HEK293 (cell line): ENCODE results near the gene ABHD8.

Source experiments
- BCL11A ChIP-seq: fragments of 450-650 bp; formaldehyde crosslinking; IDR thresholded peaks from 2 replicates; pipeline ENCODE4 v1.5.1; 2016; ENCODE audit warnings: low read depth, missing biosample characterization, missing genetic modification characterization
- BCL6B ChIP-seq: fragments of 450-650 bp; formaldehyde crosslinking; IDR thresholded peaks from 2 replicates; pipeline ENCODE4 v1.5.1; 2017; ENCODE audit warnings: missing biosample characterization, missing genetic modification characterization
- IKZF3 ChIP-seq: fragments of 450-650 bp; IDR thresholded peaks from 2 replicates; pipeline ENCODE4 v1.5.0; 2018; ENCODE audit warnings: missing biosample characterization, mild to moderate bottlenecking, missing genetic modification characterization, moderate library complexity
- OVOL3 ChIP-seq: fragments of 450-650 bp; formaldehyde crosslinking; IDR thresholded peaks from 2 replicates; pipeline ENCODE4 v1.5.1; 2016; ENCODE audit warnings: missing biosample characterization, missing genetic modification characterization
- PRDM4 ChIP-seq: fragments of 450-650 bp; formaldehyde crosslinking; IDR thresholded peaks from 2 replicates; pipeline ENCODE4 v1.5.1; 2017; ENCODE audit warnings: missing biosample characterization, missing genetic modification characterization
- SP7 ChIP-seq: fragments of 450-650 bp; formaldehyde crosslinking; IDR thresholded peaks from 2 replicates; pipeline ENCODE4 v1.5.1; 2016; ENCODE audit warnings: missing biosample characterization, missing genetic modification characterization
- ZBTB44 ChIP-seq: fragments of 450-650 bp; IDR thresholded peaks from 2 replicates; pipeline ENCODE4 v1.5.1; 2018; ENCODE audit warnings: missing biosample characterization, mild to moderate bottlenecking, missing genetic modification characterization
- ZFP37 ChIP-seq: fragments of 450-650 bp; formaldehyde crosslinking; IDR thresholded peaks from 2 replicates; pipeline ENCODE4 v1.5.1; 2016; ENCODE audit warnings: missing biosample characterization, missing genetic modification characterization
- ZNF132 ChIP-seq: fragments of 450-650 bp; formaldehyde crosslinking; IDR thresholded peaks from 2 replicates; pipeline ENCODE4 v1.5.1; 2017; ENCODE audit warnings: missing biosample characterization, missing genetic modification characterization, borderline replicate concordance
- ZNF140 ChIP-seq: fragments of 450-650 bp; formaldehyde crosslinking; IDR thresholded peaks from 2 replicates; pipeline ENCODE4 v1.5.1; 2016; ENCODE audit warnings: missing biosample characterization, missing genetic modification characterization
- ZNF23 ChIP-seq: fragments of 450-650 bp; formaldehyde crosslinking; IDR thresholded peaks from 2 replicates; pipeline ENCODE4 v1.5.1; 2016; ENCODE audit warnings: missing biosample characterization, missing genetic modification characterization, borderline replicate concordance
- ZNF26 ChIP-seq: fragments of 450-650 bp; formaldehyde crosslinking; IDR thresholded peaks from 2 replicates; pipeline ENCODE4 v1.5.1; 2016; ENCODE audit warnings: missing biosample characterization, missing genetic modification characterization
- ZNF280C ChIP-seq: fragments of 450-650 bp; formaldehyde crosslinking; IDR thresholded peaks from 2 replicates; pipeline ENCODE4 v1.5.1; 2016; ENCODE audit warnings: missing biosample characterization, missing genetic modification characterization
- ZNF302 ChIP-seq: fragments of 450-650 bp; formaldehyde crosslinking; IDR thresholded peaks from 2 replicates; pipeline ENCODE4 v1.5.1; 2016; ENCODE audit warnings: missing biosample characterization, missing genetic modification characterization, low read depth
- ZNF391 ChIP-seq: fragments of 450-650 bp; formaldehyde crosslinking; IDR thresholded peaks from 2 replicates; pipeline ENCODE4 v1.5.1; 2016; ENCODE audit warnings: low read depth, missing biosample characterization, missing genetic modification characterization, borderline replicate concordance
- ZNF48 ChIP-seq: fragments of 450-650 bp; formaldehyde crosslinking; IDR thresholded peaks from 2 replicates; pipeline ENCODE4 v1.5.1; 2016; ENCODE audit warnings: missing biosample characterization, missing genetic modification characterization
- ZNF544 ChIP-seq: fragments of 450-650 bp; formaldehyde crosslinking; IDR thresholded peaks from 2 replicates; pipeline ENCODE4 v1.5.0; 2017; ENCODE audit warnings: missing biosample characterization, missing genetic modification characterization
- ZNF623 ChIP-seq: fragments of 450-650 bp; formaldehyde crosslinking; IDR thresholded peaks from 2 replicates; pipeline ENCODE4 v1.5.1; 2016; ENCODE audit warnings: missing biosample characterization, missing genetic modification characterization
- ZNF624 ChIP-seq: fragments of 450-650 bp; formaldehyde crosslinking; IDR thresholded peaks from 2 replicates; pipeline ENCODE4 v1.5.1; 2017; ENCODE audit warnings: missing biosample characterization, missing genetic modification characterization
- ZNF768 ChIP-seq: fragments of 450-650 bp; formaldehyde crosslinking; IDR thresholded peaks from 2 replicates; pipeline ENCODE4 v1.5.1; 2018; ENCODE audit warnings: missing biosample characterization, mild to moderate bottlenecking, missing genetic modification characterization
- ZNF776 ChIP-seq: fragments of 450-650 bp; formaldehyde crosslinking; IDR thresholded peaks from 2 replicates; pipeline ENCODE4 v1.5.0; 2017; ENCODE audit warnings: missing biosample characterization, missing genetic modification characterization, borderline replicate concordance

Gene ABHD8

GRCh38 chr19:17305216-17305516 is 1.9 kb upstream of the ABHD8 start (continued):
- TF ChIP-seq ZNF776 (tag by site-specific recombination): no peak
- TF ChIP-seq ZNF280C (tag by site-specific recombination): no peak
- no peak for TF ChIP-seq ZNF624 (tag by site-specific recombination)
- TF ChIP-seq ZNF140 (tag by site-specific recombination): no peak
- peak; percentile 91; the same call in 1 of the 2 replicates for TF ChIP-seq ZBTB44
- no peak for TF ChIP-seq BCL6B (tag by site-specific recombination)
- no peak for TF ChIP-seq ZFP37 (tag by site-specific recombination)
- no peak for TF ChIP-seq ZNF48
- TF ChIP-seq BCL11A: no peak; the same call in 1 of the 2 replicates
- TF ChIP-seq ZNF302 (tag by site-specific recombination): no peak
- TF ChIP-seq ZNF132 (tag by site-specific recombination): no peak
- peak; percentile 79; the same call in 1 of the 2 replicates for TF ChIP-seq ZNF391 (tag by site-specific recombination)
- TF ChIP-seq ZNF544 (tag by site-specific recombination): no peak
- 0 out of 2 replicates have a peak, but pooled peaks have one; percentile 70 for TF ChIP-seq SP7 (tag by site-specific recombination)
- no peak for TF ChIP-seq OVOL3 (tag by site-specific recombination)
- TF ChIP-seq PRDM4 (tag by site-specific recombination): peak; percentile 51
- TF ChIP-seq ZNF768 (tag by site-specific recombination): peak; percentile 99; the same call in 1 of the 2 replicates
- no peak for TF ChIP-seq ZNF623
- peak; percentile 91 for TF ChIP-seq IKZF3 (tag by site-specific recombination)
- TF ChIP-seq ZNF26 (tag by site-specific recombination): no peak
- no peak for TF ChIP-seq ZNF23
